WI38 (cell line): ENCODE results near the gene CGRRF1.

Experiments used
- H3K4me3 ChIP-seq: 2 replicates; pipeline ENCODE4 v1.5.1; 2011; ENCODE audit warnings: low read depth, mild to moderate bottlenecking, control low read depth, low read length
- CTCF ChIP-seq: IDR thresholded peaks from 2 replicates; pipeline ENCODE4 v1.5.1; 2012; ENCODE audit warnings: low read depth, mild to moderate bottlenecking, control low read depth, low read length

Gene CGRRF1

GRCh38 chr14:54501480-54501879 is 8.2 kb upstream of the CGRRF1 start:
- H3K4me3 ChIP-seq, result no peak overlapping the region

DNA sequence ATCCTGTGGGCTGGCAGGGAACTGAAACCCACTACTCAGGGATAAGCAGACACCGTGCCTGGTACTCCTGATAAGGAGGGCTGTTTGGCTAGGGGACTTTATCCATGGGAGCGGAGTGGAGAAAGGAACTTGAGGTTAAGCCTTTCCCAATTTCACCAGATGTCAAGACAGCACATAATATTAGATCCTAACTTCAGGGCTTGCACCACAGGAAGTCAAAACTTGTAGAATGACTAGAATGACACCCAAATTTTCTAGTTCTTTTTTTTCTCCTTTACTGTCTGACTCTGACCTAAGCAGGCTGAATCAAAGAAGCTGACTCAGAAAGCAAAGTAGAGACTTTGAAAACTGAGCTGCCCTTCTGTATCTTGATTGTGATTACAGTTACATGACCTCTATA is 7.1 kb upstream of the CGRRF1 start:
- no peak for TF ChIP-seq CTCF
- H3K4me3 ChIP-seq, result no peak overlapping the region

More at GRCh38 chr14:54501480-54501879, 8.2 kb upstream of the CGRRF1 start:
- TF ChIP-seq CTCF, result no peak

- TF ChIP-seq CTCF, result peak; percentile 38; the same call in 1 of the 2 replicates
- H3K4me3 ChIP-seq, result no peak overlapping the region
Observed at GRCh38 chr14:54503486-54503885, 6.2 kb upstream of the CGRRF1 start.

GRCh38 chr14:54512393-54512792 is 2.7 kb downstream of the CGRRF1 start:
- no peak for TF ChIP-seq CTCF
- H3K4me3 ChIP-seq, result no peak overlapping the region

DNA sequence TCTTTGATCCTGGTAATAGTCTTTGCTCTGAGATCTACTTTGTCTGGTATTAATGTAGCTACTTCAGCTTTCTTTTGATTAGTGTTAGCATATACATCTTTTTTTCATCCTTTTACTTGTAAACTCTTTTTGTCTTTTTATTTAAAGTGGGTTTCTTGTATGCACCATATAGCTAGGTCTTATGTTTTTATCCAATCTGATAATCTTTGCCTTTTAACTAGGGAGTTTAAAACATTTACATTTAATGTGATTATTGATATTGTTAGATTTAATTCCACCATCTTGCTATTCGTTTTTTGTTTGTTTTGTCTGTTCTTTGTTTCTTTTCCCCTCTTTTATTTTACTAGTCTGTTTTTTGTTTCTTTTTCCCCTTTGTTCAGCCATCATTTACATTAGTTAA is 6.0 kb downstream of the CGRRF1 start:
- TF ChIP-seq CTCF, result no peak
- H3K4me3 ChIP-seq, result no peak overlapping the region

GRCh38 chr14:54516709-54517108 is 7.0 kb downstream of the CGRRF1 start:
- H3K4me3 ChIP-seq, result no peak overlapping the region
- no peak for TF ChIP-seq CTCF

DNA sequence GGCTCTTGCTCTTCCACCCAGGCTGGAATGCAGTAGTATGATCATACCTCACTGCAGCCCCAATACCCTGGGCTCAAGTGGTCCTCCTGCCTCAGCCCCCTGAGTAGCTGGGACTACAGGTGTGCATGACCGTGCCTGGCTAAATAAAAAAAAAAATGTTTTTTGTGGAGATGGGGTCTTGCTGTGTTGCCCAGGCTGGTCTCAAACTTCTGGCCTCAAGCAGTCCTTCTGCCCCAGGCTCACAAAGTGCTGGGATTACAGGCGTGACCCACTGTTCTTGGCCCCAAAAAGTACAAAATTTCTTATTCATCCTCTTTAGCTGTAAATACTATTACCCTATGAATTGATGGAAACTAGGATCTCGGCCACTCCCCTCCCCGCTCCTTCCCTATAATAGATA is 14.7 kb downstream of the CGRRF1 start:
- TF ChIP-seq CTCF, result no peak
- no peak overlapping the region for H3K4me3 ChIP-seq
